K562 (cell line): Measurements from ENCODE around the gene MEAK7. TPM values are rescaled to one million over a fixed set of nuclear protein-coding genes. Genes with fewer than 3 reads are reported as not detected.

Experiments used
- ATAC-seq: fragments of 200-7000 bp; cut with Tn5 transposase; 3 replicates; pipeline ENCODE4 v1.9.1; 2020; ENCODE audit warnings: moderate library complexity
- BruUV-seq: library from RNA; stranded (reverse); fragments of 400-500 nt; replicated peaks from 2 replicates; lab custom pipeline; 2021; lab: Mats Ljungman, UMichigan
- CTCF ChIA-PET: fragments of 300-600 bp; formaldehyde crosslinking; extraction: SDS; loops from one replicate; lab custom pipeline; 2021; ENCODE audit warnings: low intra/inter-chr PET ratio; lab: Yijun Ruan, JAX
- POLR2A ChIA-PET: fragments of 300-600, 350-650 bp; sonication (Branson Sonifier 250); formaldehyde crosslinking; extraction: SDS; loops from one replicate; lab custom pipeline; 2021; ENCODE audit warnings: antibody characterized with exemption, inconsistent platforms; lab: Yijun Ruan, JAX
- DNase-seq, 4 experiments: peaks; one replicate each; pipeline versions ENCODE4 v3.0.0 to v3.0.0-alpha.2; 2011 to 2018; ENCODE audit warnings: low spot score in 3 of 4, mixed read lengths in 3 of 4; ENCODE audit errors: extremely low read depth in 1 of 4
- FAIRE-seq: peaks from 2 replicates; lab custom pipeline; 2011; peaks lifted over from hg19 to GRCh38; lab: Jason Lieb, UNC
- H2AFZ ChIP-seq: 2 replicates; pipeline ENCODE4 v1.6.0; 2011; ENCODE audit warnings: low read depth, low read length, control low read depth, inconsistent platforms
- H3K27ac ChIP-seq: fragments of 200-600 bp; 3 replicates; pipeline ENCODE4 v1.8.0; 2011; ENCODE audit warnings: low read depth, mild to moderate bottlenecking, control low read depth, inconsistent platforms, low read length, moderate library complexity, mixed read lengths; ENCODE audit errors: extremely low read depth
- H3K27me3 ChIP-seq, 2 experiments: fragments of 300-600 bp in 1 of 2; 2 replicates in 1 of 2; 3 replicates in 1 of 2; pipeline versions ENCODE4 v1.6.0 to v1.8.0; 2011; ENCODE audit warnings: inconsistent platforms in 2 of 2, low read length in 2 of 2, mild to moderate bottlenecking in 1 of 2, mixed read lengths in 1 of 2, moderate library complexity in 1 of 2; ENCODE audit not compliant: control insufficient read depth in 2 of 2, insufficient read depth in 2 of 2
- H3K36me3 ChIP-seq: fragments of 300-600 bp; 3 replicates; pipeline ENCODE4 v1.8.0; 2011; ENCODE audit warnings: mild to moderate bottlenecking, low read length, inconsistent platforms; ENCODE audit not compliant: control insufficient read depth, insufficient read depth
- H3K4me1 ChIP-seq, 2 experiments: fragments of 200-600 bp in 1 of 2; replicated peaks in 1 of 2; 2 replicates in 1 of 2; 3 replicates in 1 of 2; pipeline versions ENCODE4 v1.5.1 to v1.8.0; 2011; ENCODE audit warnings: inconsistent platforms in 2 of 2, low read length in 2 of 2, mild to moderate bottlenecking in 1 of 2, mixed read lengths in 1 of 2, moderate library complexity in 1 of 2; ENCODE audit not compliant: control insufficient read depth in 2 of 2, insufficient read depth in 2 of 2
- H3K4me2 ChIP-seq: 2 replicates; pipeline ENCODE4 v1.6.1; 2011; ENCODE audit warnings: low read length, control low read depth, inconsistent platforms, mixed read lengths; ENCODE audit not compliant: insufficient read depth
- H3K4me3 ChIP-seq: fragments of 200-600 bp; sonication (generic), shearing (Covaris generic); 2 replicates; pipeline ENCODE4 v1.5.1; 2016; ENCODE audit warnings: control low read depth, inconsistent platforms
- H3K79me2 ChIP-seq: fragments of 200-600 bp; 3 replicates; pipeline ENCODE4 v1.8.0; 2011; ENCODE audit warnings: low read length, inconsistent platforms; ENCODE audit not compliant: control insufficient read depth, insufficient read depth
- H3K9ac ChIP-seq, 2 experiments: 2 replicates each; pipeline versions ENCODE4 v1.6.0 to v1.6.1; 2011; ENCODE audit warnings: low read depth in 2 of 2, low read length in 2 of 2, control low read depth in 1 of 2, inconsistent platforms in 1 of 2, mild to moderate bottlenecking in 1 of 2, mixed read lengths in 1 of 2; ENCODE audit not compliant: insufficient read depth in 1 of 2
- H3K9me1 ChIP-seq: one replicate; pipeline ENCODE4 v1.6.0; 2011; ENCODE audit warnings: inconsistent platforms, mild to moderate bottlenecking, low read length, moderate library complexity; ENCODE audit not compliant: control insufficient read depth, insufficient read depth
- H3K9me3 ChIP-seq: replicated peaks from 2 replicates; pipeline ENCODE4 v1.5.1; 2011; ENCODE audit warnings: low read depth, low read length, inconsistent platforms; ENCODE audit not compliant: control insufficient read depth, insufficient read depth
- H4K20me1 ChIP-seq: replicated peaks from 2 replicates; pipeline ENCODE4 v1.6.1; 2011; ENCODE audit warnings: low read length, inconsistent platforms, mixed read lengths; ENCODE audit not compliant: control insufficient read depth, insufficient read depth
- CBFA2T2 ChIP-seq: fragments of 450-650 bp; conservative IDR thresholded peaks from 2 replicates; pipeline ENCODE4 v1.6.1; 2017; ENCODE audit warnings: mild to moderate bottlenecking
- CBFA2T3 ChIP-seq: fragments of 450-650 bp; IDR thresholded peaks from 2 replicates; pipeline ENCODE4 v1.6.1; 2017
- COPS2 ChIP-seq: fragments of 450-650 bp; conservative IDR thresholded peaks from 2 replicates; pipeline ENCODE4 v1.6.1; 2016; ENCODE audit warnings: mild to moderate bottlenecking, moderate library complexity
- EHMT2 ChIP-seq: fragments of 450-650 bp; IDR thresholded peaks from 2 replicates; pipeline ENCODE4 v1.6.1; 2018; ENCODE audit warnings: antibody characterized with exemption
- ESRRA ChIP-seq: fragments of 450-650 bp; IDR thresholded peaks from 2 replicates; pipeline ENCODE4 v1.6.1; 2014; ENCODE audit warnings: low read depth, mild to moderate bottlenecking, moderate library complexity, borderline replicate concordance
- FOXJ2 ChIP-seq: fragments of 200-800 bp; sonication (Bioruptor generic); IDR thresholded peaks from 2 replicates; pipeline ENCODE4 v1.6.1; 2016; ENCODE audit warnings: missing genetic modification characterization, missing compliant biosample characterization
- KDM1A ChIP-seq, 2 experiments: fragments of 450-650 bp; IDR thresholded peaks; 2 replicates each; pipeline ENCODE4 v1.6.1; 2016; ENCODE audit warnings: mild to moderate bottlenecking in 2 of 2
- KDM2B ChIP-seq: fragments of 250-450 bp; sonication (Bioruptor Pico); IDR thresholded peaks from 2 replicates; pipeline ENCODE4 v1.8.0; 2021; ENCODE audit warnings: mild to moderate bottlenecking, moderate library complexity
- MIER1 ChIP-seq: fragments of 450-650 bp; IDR thresholded peaks from 2 replicates; pipeline ENCODE4 v1.6.1; 2016; ENCODE audit warnings: antibody characterized with exemption, mild to moderate bottlenecking, low read depth
- REST ChIP-seq, 2 experiments: fragments of 450-650 bp; formaldehyde crosslinking in 1 of 2; IDR thresholded peaks; 2 replicates each; pipeline versions ENCODE4 v1.4.0 to v1.6.1; 2014 to 2020; ENCODE audit warnings: mild to moderate bottlenecking in 2 of 2, borderline replicate concordance in 1 of 2, low read depth in 1 of 2
- TAL1 ChIP-seq: fragments of 450-650 bp; IDR thresholded peaks from 2 replicates; pipeline ENCODE4 v1.6.1; 2016; ENCODE audit warnings: mild to moderate bottlenecking
- ZBTB5 ChIP-seq: fragments of 450-650 bp; IDR thresholded peaks from 2 replicates; pipeline ENCODE4 v1.6.1; 2017; ENCODE audit warnings: antibody characterized with exemption
- WGBS: fragments of 100-300 bp; shearing (Covaris generic); methylation state at CpG from one replicate; pipeline ENCODE4 v1.1.6; 2016; ENCODE audit warnings: low coverage, mixed read lengths; ENCODE audit not compliant: insufficient coverage; ENCODE audit errors: missing lambda C conversion rate; 5-methylcytosine and 5-hydroxymethylcytosine counted together
- in situ Hi-C: fragments of 300-500 bp; cut with MboI; formaldehyde crosslinking; loops from 4 replicates; pipeline ENCODE4 v1.15.0; 2018; ENCODE audit warnings: inconsistent platforms, mixed read lengths
- intact Hi-C: fragments of 100-400 bp; cut with micrococcal nuclease; formaldehyde crosslinking; loops from 2 replicates; pipeline ENCODE4 v1.14.2; 2022
- polyA plus RNA-seq, 8 experiments: library from polyadenylated mRNA; depleted of rRNA in 4 of 8; stranded (reverse) in 5 of 8; unstranded in 3 of 8; fragments of >200 nt; fragmentation: Nextera tagmentation in 2 of 8; fragmentation: Illumina TruSeq in 1 of 8; extraction: Ambion mirVana in 2 of 8; extraction: Trizol in 1 of 8; gene quantifications; 2 replicates each; pipeline versions ENCODE4 v1.2.1 to v1.2.3, GENCODE V29; 2011 to 2014; ENCODE audit warnings: inconsistent platforms in 1 of 8, missing spikeins in 1 of 8
- total RNA-seq, 7 experiments: library from RNA; depleted of rRNA in 6 of 7; stranded (reverse); fragments of >200 nt in 6 of 7; fragmentation: Illumina TruSeq in 2 of 7; extraction: Trizol in 2 of 7; gene quantifications; 2 replicates each; pipeline versions ENCODE4 v1.2.1 to v1.2.3, GENCODE V29; 2011 to 2021; ENCODE audit warnings: low replicate concordance in 1 of 7

Gene MEAK7
- total and polyA plus RNA-seq, 9 of the 15 experiments (the other 6 are each of a cell fraction or from before 2014, with no cell fraction given) = 1.4 to 14.5 (median 6.3) TPM

- Histone ChIP-seq H3K9me3 (no peaks in the 10 kb centered on the region), H3K36me3 (no peaks in the 10 kb centered on the region), H3K9me1 (no peaks in the 10 kb centered on the region), H2AFZ (peak overlapping the region; percentile 53; the same call in 1 of the 2 replicates), H3K9ac (peak overlapping the region in 1 of 2 experiments; percentile 17; a peak in 1 of 4 replicates), H3K4me2 (no peak overlapping the region; the same call in 1 of the 2 replicates), H3K79me2 (no peaks in the 10 kb centered on the region), H3K4me3 (no peak overlapping the region), H4K20me1 (no peaks in the 10 kb centered on the region), H3K4me1 (peaks cover 27 to 32% of the 10 kb centered on the region in 2 experiments), H3K27me3 (peaks cover 0 to 7% of the 10 kb centered on the region in 2 experiments; a peak in 2 of 5 replicates), H3K27ac (no peak overlapping the region)
- in situ Hi-C loops = no loop called here
- ChIA-PET CTCF (no interaction called here), POLR2A (interaction anchor here (0.5 to 1.1 kb wide), 4 partner anchors 9 to 28 kb away, joined by 3 to 4 read pairs (median 3); no protein-coding TSS in a partner anchor)
- ATAC-seq = peak; percentile 23
- peak in 1 of 2 experiments; percentile 84; a peak in 2 of 4 replicates for TF ChIP-seq KDM1A (IDR thresholded peaks at IDR 0.05)
- TF ChIP-seq EHMT2 = peak; percentile 86
- peak; percentile 58 for TF ChIP-seq ESRRA
- TF ChIP-seq REST (IDR thresholded peaks at IDR 0.05; ENCODE audit: borderline replicate concordance) = peak; percentile 75
- TF ChIP-seq REST (CRISPR knock-in tag; IDR thresholded peaks at IDR 0.05; ENCODE audit: low read depth) = no peak
- TF ChIP-seq CBFA2T2 = 0 out of 2 replicates have a peak, but pooled peaks have one; percentile 4
- TF ChIP-seq TAL1 = peak; percentile 29; the same call in 1 of the 2 replicates
- TF ChIP-seq CBFA2T3 = peak; percentile 59
- TF ChIP-seq MIER1 = 0 out of 2 replicates have a peak, but pooled peaks have one; percentile 45
- no peak for TF ChIP-seq COPS2
- no peak for TF ChIP-seq KDM2B (CRISPR knock-in tag)
- TF ChIP-seq ZBTB5 = no peak
- TF ChIP-seq FOXJ2 = no peak
- BruUV-seq = no TSS peak
- 47% methylated on average over 21 of the region's 22 CpGs for WGBS
- intact Hi-C loops = no loop called here
- FAIRE-seq = no peak
- DNase-seq = no peak
These were observed 42.4 kb upstream of the MEAK7 start for GRCh38 chr16:84546669-84547545.
